Measurements from ENCODE around the gene RHBG.

The RHBG gene

GRCh38 chr1:156406251-156406650 is 37.2 kb downstream of the RHBG start:
- Histone ChIP-seq H3K9ac (ENCODE audit: low read length) (no peak overlapping the region), H3K36me3 (ENCODE audit: control insufficient read depth, insufficient read depth, low read length) (no peaks in the 10 kb centered on the region), H3K27me3 (ENCODE audit: control insufficient read depth, insufficient read depth, low read length) (peaks cover 18% of the 10 kb centered on the region), H3K4me1 (ENCODE audit: control insufficient read depth, insufficient read depth, low read length) (no peaks in the 10 kb centered on the region), H3K4me3 (ENCODE audit: low read length) (no peak overlapping the region), H3K27ac (ENCODE audit: low read depth, low read length) (no peak overlapping the region)

- H3K36me3 ChIP-seq (ENCODE audit: control insufficient read depth, insufficient read depth, low read length) = no peaks in the 10 kb centered on the region
- peaks cover 15% of the 10 kb centered on the region for H3K27me3 ChIP-seq (ENCODE audit: control insufficient read depth, insufficient read depth, low read length)
- H3K4me3 ChIP-seq (ENCODE audit: low read length) = no peak overlapping the region
- H3K4me1 ChIP-seq (ENCODE audit: control insufficient read depth, insufficient read depth, low read length) = no peaks in the 10 kb centered on the region
- H3K9ac ChIP-seq (ENCODE audit: low read length) = no peak overlapping the region
- no peak overlapping the region for H3K27ac ChIP-seq (ENCODE audit: low read depth, low read length)
Measured at GRCh38 chr1:156407344-156407743, 38.3 kb downstream of the RHBG start.

DNA sequence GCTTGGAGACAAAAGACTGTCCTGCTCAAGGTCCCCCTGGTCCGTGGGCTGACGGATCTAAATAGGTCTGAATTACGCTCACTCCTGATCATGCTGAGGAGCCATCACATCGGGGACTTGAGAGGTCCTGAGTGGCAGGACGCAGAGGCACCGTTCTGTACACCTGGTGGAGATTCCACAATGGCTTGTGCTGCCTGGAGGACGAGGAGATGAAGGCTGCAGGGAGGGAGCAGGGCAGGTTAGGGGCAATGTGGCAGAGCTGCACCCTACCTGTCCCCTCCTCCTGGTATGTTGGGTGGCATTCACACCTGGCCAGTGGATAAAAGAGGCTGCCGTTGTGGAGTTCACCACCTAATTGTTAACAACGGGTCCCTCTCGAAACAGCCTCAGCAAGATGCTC is 38.7 kb downstream of the RHBG start:
- no peak overlapping the region for H3K9ac ChIP-seq (ENCODE audit: low read length)
- H3K4me3 ChIP-seq (ENCODE audit: low read length) = no peak overlapping the region
- no peak overlapping the region for H3K27ac ChIP-seq (ENCODE audit: low read depth, low read length)
- H3K4me1 ChIP-seq (ENCODE audit: control insufficient read depth, insufficient read depth, low read length) = no peaks in the 10 kb centered on the region
- H3K27me3 ChIP-seq (ENCODE audit: control insufficient read depth, insufficient read depth, low read length) = peaks cover 15% of the 10 kb centered on the region
- no peaks in the 10 kb centered on the region for H3K36me3 ChIP-seq (ENCODE audit: control insufficient read depth, insufficient read depth, low read length)

- H3K9ac ChIP-seq (ENCODE audit: low read length) = no peak overlapping the region
- no peaks in the 10 kb centered on the region for H3K36me3 ChIP-seq (ENCODE audit: control insufficient read depth, insufficient read depth, low read length)
- peaks cover 22% of the 10 kb centered on the region for H3K27me3 ChIP-seq (ENCODE audit: control insufficient read depth, insufficient read depth, low read length)
- H3K4me3 ChIP-seq (ENCODE audit: low read length) = no peak overlapping the region
- no peak overlapping the region for H3K27ac ChIP-seq (ENCODE audit: low read depth, low read length)
- H3K4me1 ChIP-seq (ENCODE audit: control insufficient read depth, insufficient read depth, low read length) = no peaks in the 10 kb centered on the region
Measured at GRCh38 chr1:156409439-156409838, 40.4 kb downstream of the RHBG start.

GRCh38 chr1:156410238-156410637 is 41.2 kb downstream of the RHBG start:
- Histone ChIP-seq H3K9ac (ENCODE audit: low read length) (no peak overlapping the region), H3K27ac (ENCODE audit: low read depth, low read length) (no peak overlapping the region), H3K27me3 (ENCODE audit: control insufficient read depth, insufficient read depth, low read length) (peaks cover 23% of the 10 kb centered on the region), H3K4me1 (ENCODE audit: control insufficient read depth, insufficient read depth, low read length) (no peaks in the 10 kb centered on the region), H3K4me3 (ENCODE audit: low read length) (no peak overlapping the region), H3K36me3 (ENCODE audit: control insufficient read depth, insufficient read depth, low read length) (no peaks in the 10 kb centered on the region)

- H3K9ac ChIP-seq (ENCODE audit: low read length) = no peak overlapping the region
- H3K4me1 ChIP-seq (ENCODE audit: control insufficient read depth, insufficient read depth, low read length) = no peaks in the 10 kb centered on the region
- peaks cover 28% of the 10 kb centered on the region for H3K27me3 ChIP-seq (ENCODE audit: control insufficient read depth, insufficient read depth, low read length)
- no peaks in the 10 kb centered on the region for H3K36me3 ChIP-seq (ENCODE audit: control insufficient read depth, insufficient read depth, low read length)
- no peak overlapping the region for H3K27ac ChIP-seq (ENCODE audit: low read depth, low read length)
- H3K4me3 ChIP-seq (ENCODE audit: low read length) = no peak overlapping the region
Measured at GRCh38 chr1:156410740-156411139, 41.7 kb downstream of the RHBG start.

DNA sequence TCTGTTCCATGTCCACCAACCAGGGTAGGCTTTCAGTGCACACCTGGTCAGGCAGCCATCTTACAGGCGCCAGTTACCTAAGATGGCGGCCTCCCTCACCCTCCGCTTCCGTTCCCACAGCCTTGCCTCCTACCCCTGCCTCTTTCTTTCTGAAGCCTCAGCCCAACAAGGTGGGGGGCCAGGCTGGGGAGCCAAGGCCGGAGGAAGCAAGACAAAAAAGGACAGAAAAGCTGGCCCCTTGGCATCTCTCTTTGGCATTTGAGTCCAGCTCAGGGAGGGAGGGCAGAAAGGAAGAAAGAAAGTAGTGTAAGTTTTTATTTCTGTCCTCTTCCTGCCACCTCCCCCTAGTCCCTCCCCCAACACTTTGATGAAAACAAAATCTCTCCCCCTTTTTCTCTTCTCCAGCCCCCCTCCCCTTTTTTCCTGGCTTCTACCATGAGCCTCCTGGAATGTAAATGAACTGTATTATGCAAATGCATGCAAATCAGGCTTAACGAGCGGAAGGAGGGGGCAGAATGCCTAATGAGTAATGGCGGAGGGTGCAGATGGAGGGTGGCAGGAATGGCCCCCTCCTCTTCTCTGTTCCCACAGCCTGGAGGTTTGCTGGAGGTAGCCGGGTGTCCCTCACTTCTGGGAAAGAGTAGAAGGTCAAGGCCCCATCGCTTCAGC is 43.8 kb downstream of the RHBG start:
- H3K9ac ChIP-seq (ENCODE audit: low read length) = no peak overlapping the region
- no peaks in the 10 kb centered on the region for H3K36me3 ChIP-seq (ENCODE audit: control insufficient read depth, insufficient read depth, low read length)
- no peak overlapping the region for H3K27ac ChIP-seq (ENCODE audit: low read depth, low read length)
- no peaks in the 10 kb centered on the region for H3K4me1 ChIP-seq (ENCODE audit: control insufficient read depth, insufficient read depth, low read length)
- H3K27me3 ChIP-seq (ENCODE audit: control insufficient read depth, insufficient read depth, low read length) = peaks cover 37% of the 10 kb centered on the region
- no peak overlapping the region for H3K4me3 ChIP-seq (ENCODE audit: low read length)

DNA sequence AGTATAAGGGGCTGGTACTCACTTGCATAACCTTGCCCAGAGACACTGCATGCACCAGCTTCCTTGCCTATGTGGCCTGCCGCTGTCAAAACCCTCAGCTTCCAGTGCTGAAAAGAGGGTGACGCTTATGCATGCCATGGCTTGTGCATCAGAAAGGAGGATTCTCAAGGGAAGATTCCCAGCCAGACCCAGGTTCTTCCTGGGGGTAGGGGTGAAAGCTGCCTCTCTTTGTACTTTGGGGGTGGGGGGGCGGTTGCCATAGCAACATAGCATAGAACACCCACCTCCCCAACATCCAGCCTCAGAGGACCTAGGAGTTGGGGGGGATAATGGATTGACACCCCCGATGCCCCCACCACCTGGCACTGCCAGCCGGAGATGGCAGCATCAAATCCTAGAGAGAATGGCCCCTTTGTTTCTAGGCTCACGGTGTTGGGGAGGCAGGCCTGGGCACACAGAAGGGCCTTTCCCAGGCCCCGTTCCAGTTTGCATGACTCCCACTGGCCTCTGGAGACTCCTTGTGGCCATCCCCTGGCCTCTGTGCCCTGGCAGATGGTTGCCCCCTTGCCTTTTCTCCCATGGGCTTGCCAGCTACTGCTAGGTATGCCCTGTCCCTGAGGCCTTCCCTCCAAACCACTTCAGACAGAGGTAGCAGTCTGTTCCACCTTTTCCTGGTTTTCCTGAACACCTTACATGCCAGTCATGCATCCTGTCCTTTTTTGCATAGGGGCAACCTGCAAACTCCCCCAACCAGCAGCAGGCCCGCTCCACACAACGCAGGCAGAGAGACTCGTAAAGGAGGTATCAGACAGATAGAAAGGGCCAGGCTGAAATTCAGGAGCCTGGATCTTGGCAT is 44.6 kb downstream of the RHBG start:
- Histone ChIP-seq H3K27me3 (ENCODE audit: control insufficient read depth, insufficient read depth, low read length) (peaks cover 40% of the 10 kb centered on the region), H3K27ac (ENCODE audit: low read depth, low read length) (no peak overlapping the region), H3K9ac (ENCODE audit: low read length) (no peak overlapping the region)

GRCh38 chr1:156414461-156415064 is 45.6 kb downstream of the RHBG start:
- H3K9ac ChIP-seq (ENCODE audit: low read length) = no peak overlapping the region
- no peak overlapping the region for H3K27ac ChIP-seq (ENCODE audit: low read depth, low read length)
- peaks cover 42% of the 10 kb centered on the region for H3K27me3 ChIP-seq (ENCODE audit: control insufficient read depth, insufficient read depth, low read length)

More for the DNA sequence above, 44.6 kb downstream of the RHBG start:
- H3K36me3 ChIP-seq (ENCODE audit: control insufficient read depth, insufficient read depth, low read length) = no peaks in the 10 kb centered on the region
- H3K4me1 ChIP-seq (ENCODE audit: control insufficient read depth, insufficient read depth, low read length) = no peaks in the 10 kb centered on the region
- no peak overlapping the region for H3K4me3 ChIP-seq (ENCODE audit: low read length)

DNA sequence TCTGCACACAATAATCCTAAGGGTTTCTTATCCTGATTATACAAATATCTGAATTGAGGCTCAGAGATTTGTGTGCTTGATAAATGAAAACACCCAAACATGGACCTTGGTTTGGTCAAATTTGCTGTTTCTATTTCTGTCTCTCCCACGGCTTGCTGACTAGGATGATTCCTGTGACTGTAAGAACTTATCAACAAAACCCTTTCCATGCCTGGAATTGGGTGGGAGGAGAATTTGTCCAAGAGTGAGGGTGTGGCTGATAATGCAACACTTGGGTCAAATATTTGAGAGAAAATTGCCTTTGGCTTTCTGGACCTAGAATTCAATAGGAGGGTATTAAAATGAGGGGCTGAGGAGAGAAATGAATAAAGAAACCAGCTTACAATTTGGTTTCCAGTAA is 48.0 kb downstream of the RHBG start:
- Histone ChIP-seq H3K9ac (ENCODE audit: low read length) (no peak overlapping the region), H3K27ac (ENCODE audit: low read depth, low read length) (no peak overlapping the region), H3K27me3 (ENCODE audit: control insufficient read depth, insufficient read depth, low read length) (peaks cover 54% of the 10 kb centered on the region), H3K4me3 (ENCODE audit: low read length) (no peak overlapping the region), H3K36me3 (ENCODE audit: control insufficient read depth, insufficient read depth, low read length) (no peaks in the 10 kb centered on the region), H3K4me1 (ENCODE audit: control insufficient read depth, insufficient read depth, low read length) (peaks cover 9% of the 10 kb centered on the region)

More at GRCh38 chr1:156414461-156415064, 45.6 kb downstream of the RHBG start:
- no peaks in the 10 kb centered on the region for H3K4me1 ChIP-seq (ENCODE audit: control insufficient read depth, insufficient read depth, low read length)
- no peak overlapping the region for H3K4me3 ChIP-seq (ENCODE audit: low read length)
- no peaks in the 10 kb centered on the region for H3K36me3 ChIP-seq (ENCODE audit: control insufficient read depth, insufficient read depth, low read length)

- H3K9ac ChIP-seq (ENCODE audit: low read length) = no peak overlapping the region
- H3K36me3 ChIP-seq (ENCODE audit: control insufficient read depth, insufficient read depth, low read length) = no peaks in the 10 kb centered on the region
- no peak overlapping the region for H3K4me3 ChIP-seq (ENCODE audit: low read length)
- H3K27me3 ChIP-seq (ENCODE audit: control insufficient read depth, insufficient read depth, low read length) = peaks cover 54% of the 10 kb centered on the region
- H3K4me1 ChIP-seq (ENCODE audit: control insufficient read depth, insufficient read depth, low read length) = peaks cover 9% of the 10 kb centered on the region
- no peak overlapping the region for H3K27ac ChIP-seq (ENCODE audit: low read depth, low read length)
Measured at GRCh38 chr1:156417401-156418020, 48.5 kb downstream of the RHBG start.

DNA sequence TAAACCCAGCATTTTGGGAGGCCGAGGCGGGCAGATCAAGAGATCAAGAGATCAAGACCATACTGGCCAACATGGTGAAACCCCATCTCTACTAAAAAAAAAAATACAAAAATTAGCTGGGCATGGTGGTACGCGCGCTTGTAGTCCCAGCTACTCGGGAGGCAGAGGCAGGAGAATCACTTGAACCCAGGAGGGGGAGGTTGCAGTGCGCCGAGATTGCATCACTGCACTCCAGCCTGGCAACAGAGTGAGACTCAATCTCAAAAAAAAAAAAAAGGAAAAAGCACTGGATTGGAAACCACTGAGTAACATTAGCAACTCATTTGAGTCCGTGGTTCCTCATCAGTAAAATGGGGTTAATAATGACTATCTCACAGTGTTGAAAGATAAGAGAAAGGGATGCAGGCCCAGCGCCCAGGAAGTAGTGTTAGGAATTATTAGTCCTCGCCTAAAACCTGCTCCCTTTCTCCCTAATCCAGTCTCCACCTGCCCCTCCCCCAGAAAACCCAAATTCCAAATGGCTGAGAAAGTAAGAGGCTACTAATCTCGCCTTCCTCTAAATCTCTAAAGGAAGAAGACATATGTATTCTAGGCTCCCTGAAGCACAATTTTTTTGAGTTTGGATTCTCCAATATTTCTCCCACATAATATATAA is 49.5 kb downstream of the RHBG start:
- Histone ChIP-seq H3K4me3 (ENCODE audit: low read length) (no peak overlapping the region), H3K36me3 (ENCODE audit: control insufficient read depth, insufficient read depth, low read length) (no peaks in the 10 kb centered on the region), H3K9ac (ENCODE audit: low read length) (no peak overlapping the region), H3K27me3 (ENCODE audit: control insufficient read depth, insufficient read depth, low read length) (peaks cover 59% of the 10 kb centered on the region), H3K4me1 (ENCODE audit: control insufficient read depth, insufficient read depth, low read length) (peaks cover 9% of the 10 kb centered on the region), H3K27ac (ENCODE audit: low read depth, low read length) (no peak overlapping the region)

All from rectal smooth muscle tissue (tissue), 1 donor.